Duodenal mucosa (tissue), 2 donors: ENCODE measurements around the gene LAMTOR3.

Experiments
- H3K27ac ChIP-seq: one replicate; pipeline ENCODE4 v1.7.0; 2013; ENCODE audit warnings: low read depth, low read length
- H3K27me3 ChIP-seq, 2 donors: one replicate each; pipeline ENCODE4 v1.7.0; 2013; ENCODE audit warnings: low read length in 2 of 2, control low read depth in 1 of 2; ENCODE audit not compliant: insufficient read depth in 2 of 2, control insufficient read depth in 1 of 2
- H3K36me3 ChIP-seq, 2 donors: one replicate each; pipeline ENCODE4 v1.7.0; 2013; ENCODE audit warnings: low read length in 2 of 2, control low read depth in 1 of 2; ENCODE audit not compliant: insufficient read depth in 2 of 2, control insufficient read depth in 1 of 2
- H3K4me1 ChIP-seq, 2 donors: one replicate each; pipeline ENCODE4 v1.7.0; 2013; ENCODE audit warnings: low read length in 2 of 2, control low read depth in 1 of 2; ENCODE audit not compliant: insufficient read depth in 2 of 2, control insufficient read depth in 1 of 2
- H3K4me3 ChIP-seq, 2 donors: one replicate each; pipeline ENCODE4 v1.7.0; 2013; ENCODE audit warnings: low read length in 2 of 2, low read depth in 1 of 2
- H3K9ac ChIP-seq, 2 donors: one replicate each; pipeline ENCODE4 v1.7.0; 2013; ENCODE audit warnings: low read length in 2 of 2, low read depth in 1 of 2
- H3K9me3 ChIP-seq, 2 donors: one replicate each; pipeline ENCODE4 v1.7.0; 2013; ENCODE audit warnings: low read length in 2 of 2, control low read depth in 1 of 2; ENCODE audit not compliant: control insufficient read depth in 1 of 2

Gene LAMTOR3

GRCh38 chr4:99853190-99853589 lies 41.0 kb downstream of the LAMTOR3 start:
- Histone ChIP-seq H3K27ac (no peak overlapping the region), H3K4me3 (no peak overlapping the region), H3K9ac (no peak overlapping the region), H3K36me3 (no peaks in the 10 kb centered on the region), H3K27me3 (no peaks in the 10 kb centered on the region), H3K9me3 (no peaks in the 10 kb centered on the region), H3K4me1 (peaks cover 5 to 9% of the 10 kb centered on the region in 2 donors)

GRCh38 chr4:99852199-99852749 lies 42.0 kb downstream of the LAMTOR3 start:
- H3K4me1 ChIP-seq, result peaks cover 5 to 9% of the 10 kb centered on the region in 2 donors
- no peaks in the 10 kb centered on the region for H3K27me3 ChIP-seq
- no peak overlapping the region for H3K9ac ChIP-seq
- no peak overlapping the region for H3K27ac ChIP-seq
- H3K9me3 ChIP-seq, result no peaks in the 10 kb centered on the region
- H3K4me3 ChIP-seq, result no peak overlapping the region
- H3K36me3 ChIP-seq, result no peaks in the 10 kb centered on the region

- Histone ChIP-seq H3K9me3 (no peaks in the 10 kb centered on the region), H3K4me1 (peaks cover 0 to 17% of the 10 kb centered on the region in 2 donors), H3K4me3 (no peak overlapping the region), H3K27me3 (no peaks in the 10 kb centered on the region), H3K9ac (no peak overlapping the region), H3K36me3 (no peaks in the 10 kb centered on the region), H3K27ac (no peak overlapping the region)
Measured at GRCh38 chr4:99848591-99849001, 45.6 kb downstream of the LAMTOR3 start.

- H3K27ac ChIP-seq, result no peak overlapping the region
- H3K4me1 ChIP-seq, result peaks cover 0 to 17% of the 10 kb centered on the region in 2 donors
- no peaks in the 10 kb centered on the region for H3K36me3 ChIP-seq
- no peaks in the 10 kb centered on the region for H3K9me3 ChIP-seq
- no peak overlapping the region for H3K9ac ChIP-seq
- H3K4me3 ChIP-seq, result no peak overlapping the region
- no peaks in the 10 kb centered on the region for H3K27me3 ChIP-seq
Measured at GRCh38 chr4:99847362-99847976, 46.8 kb downstream of the LAMTOR3 start.

GRCh38 chr4:99846891-99847290 lies 47.3 kb downstream of the LAMTOR3 start:
- Histone ChIP-seq H3K27me3 (no peaks in the 10 kb centered on the region), H3K4me3 (no peak overlapping the region), H3K27ac (no peak overlapping the region), H3K4me1 (peaks cover 0 to 17% of the 10 kb centered on the region in 2 donors), H3K9me3 (no peaks in the 10 kb centered on the region), H3K36me3 (no peaks in the 10 kb centered on the region), H3K9ac (no peak overlapping the region)

- H3K27ac ChIP-seq, result no peak overlapping the region
- H3K9me3 ChIP-seq, result no peaks in the 10 kb centered on the region
- H3K27me3 ChIP-seq, result no peaks in the 10 kb centered on the region
- no peaks in the 10 kb centered on the region for H3K36me3 ChIP-seq
- peaks cover 0 to 14% of the 10 kb centered on the region in 2 donors for H3K4me1 ChIP-seq
- H3K4me3 ChIP-seq, result no peak overlapping the region
- H3K9ac ChIP-seq, result no peak overlapping the region
Measured at GRCh38 chr4:99845708-99846469, 48.3 kb downstream of the LAMTOR3 start.

- Histone ChIP-seq H3K27ac (no peak overlapping the region), H3K4me1 (peaks cover 0 to 13% of the 10 kb centered on the region in 2 donors), H3K36me3 (no peaks in the 10 kb centered on the region), H3K27me3 (no peaks in the 10 kb centered on the region), H3K9ac (no peak overlapping the region), H3K9me3 (no peaks in the 10 kb centered on the region), H3K4me3 (no peak overlapping the region)
Measured at GRCh38 chr4:99845179-99845578, 49.0 kb downstream of the LAMTOR3 start.

GRCh38 chr4:99844048-99844447 lies 50.2 kb downstream of the LAMTOR3 start:
- H3K4me1 ChIP-seq, result peaks cover 0 to 13% of the 10 kb centered on the region in 2 donors
- no peak overlapping the region for H3K27ac ChIP-seq
- no peak overlapping the region for H3K9ac ChIP-seq
- no peak overlapping the region for H3K4me3 ChIP-seq
- H3K27me3 ChIP-seq, result no peaks in the 10 kb centered on the region
- H3K9me3 ChIP-seq, result no peaks in the 10 kb centered on the region
- no peaks in the 10 kb centered on the region for H3K36me3 ChIP-seq

- no peaks in the 10 kb centered on the region for H3K9me3 ChIP-seq
- H3K4me3 ChIP-seq, result no peak overlapping the region
- no peaks in the 10 kb centered on the region for H3K36me3 ChIP-seq
- no peak overlapping the region for H3K9ac ChIP-seq
- H3K27ac ChIP-seq, result no peak overlapping the region
- H3K27me3 ChIP-seq, result no peaks in the 10 kb centered on the region
- peaks cover 0 to 13% of the 10 kb centered on the region in 2 donors for H3K4me1 ChIP-seq
Measured at GRCh38 chr4:99843413-99843812, 50.8 kb downstream of the LAMTOR3 start.

GRCh38 chr4:99841129-99841528 lies 53.1 kb downstream of the LAMTOR3 start:
- no peaks in the 10 kb centered on the region for H3K27me3 ChIP-seq
- peaks cover 0 to 5% of the 10 kb centered on the region in 2 donors for H3K4me1 ChIP-seq
- no peaks in the 10 kb centered on the region for H3K36me3 ChIP-seq
- no peaks in the 10 kb centered on the region for H3K9me3 ChIP-seq
- H3K4me3 ChIP-seq, result no peak overlapping the region
- no peak overlapping the region for H3K27ac ChIP-seq
- H3K9ac ChIP-seq, result no peak overlapping the region
